ENCODE data around the gene IL23R. TPM values are rescaled to one million over a fixed set of nuclear protein-coding genes. Genes with fewer than 3 reads are reported as not detected.

IL23R gene
- total and polyA plus RNA-seq, 2 experiments from 2014 or later = not detected

DNA sequence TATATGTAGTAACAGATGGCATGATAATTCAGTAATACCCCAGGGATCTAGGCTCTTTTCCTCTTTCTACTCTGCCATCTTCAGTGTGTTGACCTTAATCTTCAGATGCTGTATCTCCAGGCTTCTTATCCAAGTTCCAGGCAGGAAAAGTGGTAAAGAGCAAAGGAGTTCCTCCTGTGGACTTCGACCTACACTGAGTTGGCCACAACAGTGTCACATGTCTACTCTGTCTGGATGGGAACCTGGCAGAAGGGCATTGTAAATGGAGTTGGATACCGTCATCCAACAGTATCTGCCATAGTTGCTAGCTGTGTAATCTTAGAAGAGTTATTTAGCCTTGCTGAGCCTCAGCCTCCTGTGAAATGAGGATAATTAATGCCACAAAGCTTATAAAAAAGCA lies 21.9 kb downstream of the IL23R start:
- Histone ChIP-seq H3K36me3 (no peaks in the 10 kb centered on the region), H3K9me3 (ENCODE audit: low read depth) (no peaks in the 10 kb centered on the region), H3K4me1 (ENCODE audit: low read depth) (peaks cover 20% of the 10 kb centered on the region), H3K4me3 (no peak overlapping the region), H3K27me3 (no peaks in the 10 kb centered on the region), H3K27ac (no peak overlapping the region)
- no peak for DNase-seq (ENCODE audit: low read depth in 1 of 2, low spot score in 1 of 2)
- TF ChIP-seq CTCF (IDR thresholded peaks at IDR 0.05; ENCODE audit: low read depth, low read length) = no peak

GRCh38 chr1:67189953-67190352 lies 23.7 kb downstream of the IL23R start:
- Histone ChIP-seq H3K9me3 (ENCODE audit: low read depth) (no peaks in the 10 kb centered on the region), H3K27me3 (no peaks in the 10 kb centered on the region), H3K27ac (no peak overlapping the region), H3K4me3 (no peak overlapping the region), H3K4me1 (ENCODE audit: low read depth) (peaks cover 30% of the 10 kb centered on the region), H3K36me3 (no peaks in the 10 kb centered on the region)
- DNase-seq (ENCODE audit: low read depth in 1 of 2, low spot score in 1 of 2) = no peak
- no peak for TF ChIP-seq CTCF (IDR thresholded peaks at IDR 0.05; ENCODE audit: low read depth, low read length)

DNA sequence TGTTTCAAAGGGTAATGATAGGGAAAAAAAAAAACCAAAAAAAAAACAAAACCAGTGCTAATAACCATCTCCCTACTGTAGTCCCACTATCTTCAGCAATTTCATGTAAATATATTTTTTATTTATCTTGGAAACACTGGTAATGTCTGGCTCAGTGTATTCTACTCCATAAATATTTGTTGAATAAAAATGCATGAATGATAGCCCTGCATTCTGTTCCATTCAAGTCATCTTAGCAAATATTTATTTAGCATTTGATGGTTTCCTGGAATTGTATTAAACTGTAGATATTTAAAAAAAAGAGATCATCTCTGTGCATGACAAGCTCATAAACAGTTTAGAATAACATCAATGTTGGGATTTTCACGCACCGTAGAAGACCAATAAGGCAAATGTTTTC lies 24.2 kb downstream of the IL23R start:
- TF ChIP-seq CTCF (IDR thresholded peaks at IDR 0.05; ENCODE audit: low read depth, low read length) = no peak
- no peak for DNase-seq (ENCODE audit: low read depth in 1 of 2, low spot score in 1 of 2)
- no peaks in the 10 kb centered on the region for H3K9me3 ChIP-seq (ENCODE audit: low read depth)

DNA sequence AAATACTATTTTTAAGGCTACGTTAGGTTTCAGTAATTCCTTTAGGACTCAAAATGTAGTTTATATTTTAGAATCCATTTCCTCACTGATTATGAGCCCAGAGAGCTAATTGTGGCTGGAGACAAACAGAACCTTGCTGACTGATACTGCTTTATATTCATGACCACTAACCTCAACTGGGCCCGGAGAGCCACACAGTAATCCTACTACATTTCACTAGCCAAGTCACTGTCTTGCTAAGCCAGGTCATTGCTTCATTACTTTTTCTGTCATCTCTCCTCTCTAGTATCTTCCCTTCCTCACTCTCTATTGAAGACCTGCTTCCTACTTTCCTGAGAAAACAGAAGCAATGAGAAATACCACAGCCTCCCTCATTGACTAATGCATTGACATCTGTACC lies 24.7 kb downstream of the IL23R start:
- H3K36me3 ChIP-seq = no peaks in the 10 kb centered on the region
- no peaks in the 10 kb centered on the region for H3K9me3 ChIP-seq (ENCODE audit: low read depth)
- no peak for DNase-seq (ENCODE audit: low read depth in 1 of 2, low spot score in 1 of 2)
- no peak for TF ChIP-seq CTCF (IDR thresholded peaks at IDR 0.05; ENCODE audit: low read depth, low read length)
- no peak overlapping the region for H3K27ac ChIP-seq
- H3K4me1 ChIP-seq (ENCODE audit: low read depth) = peaks cover 30% of the 10 kb centered on the region
- H3K4me3 ChIP-seq = no peak overlapping the region
- H3K27me3 ChIP-seq = no peaks in the 10 kb centered on the region

More for the DNA sequence above, 24.2 kb downstream of the IL23R start:
- Histone ChIP-seq H3K27me3 (no peaks in the 10 kb centered on the region), H3K4me3 (no peak overlapping the region), H3K27ac (no peak overlapping the region), H3K4me1 (ENCODE audit: low read depth) (peaks cover 30% of the 10 kb centered on the region), H3K36me3 (no peaks in the 10 kb centered on the region)

- H3K27me3 ChIP-seq = no peaks in the 10 kb centered on the region
- H3K9me3 ChIP-seq (ENCODE audit: low read depth) = no peaks in the 10 kb centered on the region
- TF ChIP-seq CTCF (IDR thresholded peaks at IDR 0.05; ENCODE audit: low read depth, low read length) = no peak
- no peaks in the 10 kb centered on the region for H3K36me3 ChIP-seq
- DNase-seq (ENCODE audit: low read depth in 1 of 2, low spot score in 1 of 2) = peak in 1 of 2 donors; percentile 52
- H3K4me3 ChIP-seq = no peak overlapping the region
- peak overlapping the region; percentile 77 for H3K27ac ChIP-seq
- H3K4me1 ChIP-seq (ENCODE audit: low read depth) = peaks cover 30% of the 10 kb centered on the region
Observed at GRCh38 chr1:67191668-67192520, 25.6 kb downstream of the IL23R start.

Data from cardiac muscle cell (in vitro differentiated cells and primary cell).